Adipose tissue (tissue), 3 donors: Measurements from ENCODE around the gene STK32B. TPM values are rescaled to one million over a fixed set of nuclear protein-coding genes. Genes with fewer than 3 reads are reported as not detected.
"Not testable (repeated sequence)": the region's sequence is repeated elsewhere in the genome, so short reads cannot be mapped to it uniquely, and the experiment has no call there.

ENCODE experiments used
- H3K27ac ChIP-seq: one replicate; pipeline ENCODE4 v1.5.1; 2013; ENCODE audit warnings: low read depth, low read length
- WGBS, 3 donors: extraction: QIAGEN DNeasy Blood & Tissue Kit; methylation state at CpG; one replicate each; pipeline ENCODE4 v1.1.7; 2013; 5-methylcytosine and 5-hydroxymethylcytosine counted together
- polyA plus RNA-seq, 3 donors: library from polyadenylated mRNA; stranded (reverse); fragments of 200-250 nt; gene quantifications; one replicate each; pipeline ENCODE4 v1.2.3, GENCODE V29; 2013
- donor health status: healthy with polysubstance abuse.
- donor health status: Bipolar disorder and iron deficiency.
- donor health status: healthy.

Gene STK32B
- polyA plus RNA-seq, 3 donors, result 0.41 to 6.0 (median 1.3) TPM

- 81 to 88% (median 87%) methylated on average over 6 of the region's 6 CpGs for WGBS, 3 donors
- H3K27ac ChIP-seq, result no peak overlapping the region
Measured at GRCh38 chr4:5420266-5420665, 369.0 kb downstream of the STK32B start.

GRCh38 chr4:5421416-5421815, 370.1 kb downstream of the STK32B start:
- H3K27ac ChIP-seq, result no peak overlapping the region
- WGBS, 3 donors, result 76 to 81% (median 80%) methylated on average over 3 of the region's 3 CpGs

GRCh38 chr4:5422195-5422594, 370.9 kb downstream of the STK32B start:
- H3K27ac ChIP-seq, result no peak overlapping the region
- 43 to 73% (median 72%) methylated on average over 2 of the region's 2 CpGs for WGBS, 3 donors

GRCh38 chr4:5423670-5424069, 372.4 kb downstream of the STK32B start:
- H3K27ac ChIP-seq, result no peak overlapping the region
- 78 to 95% (median 93%) methylated on average over 6 of the region's 6 CpGs for WGBS, 3 donors

- 87 to 90% (median 87%) methylated on average over 3 of the region's 3 CpGs for WGBS, 3 donors
- no peak overlapping the region for H3K27ac ChIP-seq
Measured at GRCh38 chr4:5424211-5424610, 372.9 kb downstream of the STK32B start.

GRCh38 chr4:5424901-5425300, 373.6 kb downstream of the STK32B start:
- 86 to 94% (median 93%) methylated on average over 7 to 8 of the region's 8 CpGs for WGBS, 3 donors
- H3K27ac ChIP-seq, result no peak overlapping the region

GRCh38 chr4:5429747-5430146, 378.5 kb downstream of the STK32B start:
- no peak overlapping the region for H3K27ac ChIP-seq

- no peak overlapping the region for H3K27ac ChIP-seq
- 81 to 91% (median 88%) methylated on average over 5 of the region's 5 CpGs for WGBS, 3 donors
Measured at GRCh38 chr4:5433196-5433595, 381.9 kb downstream of the STK32B start.

- H3K27ac ChIP-seq, result no peak overlapping the region
- 26 to 67% (median 59%) methylated on average over 5 of the region's 5 CpGs for WGBS, 3 donors
Measured at GRCh38 chr4:5435201-5435600, 383.9 kb downstream of the STK32B start.

GRCh38 chr4:5435823-5436222, 384.5 kb downstream of the STK32B start:
- 64 to 89% (median 85%) methylated on average over 4 of the region's 4 CpGs for WGBS, 3 donors
- H3K27ac ChIP-seq, result no peak overlapping the region

GRCh38 chr4:5443976-5444802, 392.9 kb downstream of the STK32B start:
- 76 to 88% (median 80%) methylated on average over 20 to 24 of the region's 31 CpGs for WGBS, 3 donors

GRCh38 chr4:5444918-5445517, 393.7 kb downstream of the STK32B start:
- WGBS, 3 donors, result 86 to 91% (median 88%) methylated on average over 10 of the region's 10 CpGs
- H3K27ac ChIP-seq, result no peak overlapping the region

More at GRCh38 chr4:5443976-5444802, 392.9 kb downstream of the STK32B start:
- not testable (repeated sequence) for H3K27ac ChIP-seq

- WGBS, 3 donors, result 78 to 94% (median 89%) methylated on average over 17 of the region's 17 CpGs
- no peak overlapping the region for H3K27ac ChIP-seq
Measured at GRCh38 chr4:5446595-5447226, 395.4 kb downstream of the STK32B start.

- no peak overlapping the region for H3K27ac ChIP-seq
- WGBS, 3 donors, result 68 to 88% (median 88%) methylated on average over 3 of the region's 3 CpGs
Measured at GRCh38 chr4:5447755-5448154, 396.5 kb downstream of the STK32B start.

- 22 to 54% (median 47%) methylated on average over 10 of the region's 10 CpGs for WGBS, 3 donors
Measured at GRCh38 chr4:5448221-5448620, 396.9 kb downstream of the STK32B start.

GRCh38 chr4:5451243-5451642, 400.0 kb downstream of the STK32B start:
- no peak overlapping the region for H3K27ac ChIP-seq
- WGBS, 3 donors, result 92 to 94% (median 93%) methylated on average over 4 of the region's 4 CpGs

More at GRCh38 chr4:5448221-5448620, 396.9 kb downstream of the STK32B start:
- no peak overlapping the region for H3K27ac ChIP-seq

- no peak overlapping the region for H3K27ac ChIP-seq
- 85 to 94% (median 88%) methylated on average over 7 of the region's 7 CpGs for WGBS, 3 donors
Measured at GRCh38 chr4:5452156-5452555, 400.9 kb downstream of the STK32B start.

GRCh38 chr4:5455003-5455585, 403.8 kb downstream of the STK32B start:
- 89 to 94% (median 93%) methylated on average over 14 of the region's 14 CpGs for WGBS, 3 donors
- H3K27ac ChIP-seq, result no peak overlapping the region

- H3K27ac ChIP-seq, result no peak overlapping the region
- WGBS, 3 donors, result 85 to 93% (median 90%) methylated on average over 17 of the region's 17 CpGs
Measured at GRCh38 chr4:5456296-5456845, 405.1 kb downstream of the STK32B start.
